NCI-H510A treated with DMSO at 0.1 percent for 48 hours (cell line): ENCODE results near the gene TDRD6.
"Not testable (repeated sequence)": the region's sequence is repeated elsewhere in the genome, so short reads cannot be mapped to it uniquely, and the experiment has no call there.

Source experiments
- DNase-seq: peaks from one replicate; lab custom pipeline; 2025; lab: John Stamatoyannopoulos, UW

TDRD6 gene

GRCh38 chr6:46744159-46744725 is 56.6 kb downstream of the TDRD6 start:
- not testable (repeated sequence) for DNase-seq

DNA sequence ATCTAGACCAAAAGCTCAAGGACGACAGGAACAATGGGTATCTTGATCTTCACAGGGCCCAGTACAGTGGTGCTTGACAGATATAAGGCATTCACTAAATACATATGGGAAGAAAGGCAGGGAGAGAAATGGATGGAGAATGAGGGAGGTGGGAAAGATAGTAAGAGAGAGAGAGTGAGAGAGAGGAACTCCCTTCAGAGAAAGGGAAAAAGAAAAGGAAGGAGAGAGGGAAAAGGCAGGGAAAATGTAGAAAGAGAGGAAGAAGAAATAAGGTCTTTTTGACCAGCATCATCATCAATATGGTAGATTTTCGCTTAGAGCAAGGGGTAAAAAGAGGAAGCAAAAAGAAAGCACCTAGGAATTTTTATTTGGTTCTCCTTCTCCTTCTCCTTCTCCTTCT is 58.3 kb downstream of the TDRD6 start:
- no peak for DNase-seq

GRCh38 chr6:46746696-46747095 is 59.0 kb downstream of the TDRD6 start, which contains the start of gene ANKRD66:
TSS of gene ANKRD66 (plus strand) at chr6:46746933. CDS start at chr6:46751949, 5,016 bp downstream.
- DNase-seq: peak; percentile 34

GRCh38 chr6:46748940-46749503 is 61.3 kb downstream of the TDRD6 start:
- no peak for DNase-seq

DNA sequence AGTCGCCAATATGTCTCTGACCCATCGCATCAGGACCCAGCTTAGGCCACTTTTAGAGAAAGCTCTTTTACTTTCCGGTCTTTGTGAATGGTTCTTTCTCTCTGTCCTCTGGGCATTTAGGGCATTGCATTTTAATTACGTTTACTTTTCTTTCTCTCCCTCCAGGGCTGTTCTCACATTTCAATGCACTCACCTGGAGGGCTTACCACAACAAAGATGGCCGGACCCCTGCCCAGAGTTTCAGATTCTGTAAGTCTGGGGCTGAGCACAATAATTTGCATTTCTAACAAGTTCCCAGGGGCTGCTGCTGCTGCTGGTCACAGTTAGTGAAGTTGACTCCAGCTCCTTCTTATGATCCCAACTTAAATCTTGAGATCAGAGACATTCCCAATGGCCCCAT is 62.0 kb downstream of the TDRD6 start:
- DNase-seq: no peak

DNA sequence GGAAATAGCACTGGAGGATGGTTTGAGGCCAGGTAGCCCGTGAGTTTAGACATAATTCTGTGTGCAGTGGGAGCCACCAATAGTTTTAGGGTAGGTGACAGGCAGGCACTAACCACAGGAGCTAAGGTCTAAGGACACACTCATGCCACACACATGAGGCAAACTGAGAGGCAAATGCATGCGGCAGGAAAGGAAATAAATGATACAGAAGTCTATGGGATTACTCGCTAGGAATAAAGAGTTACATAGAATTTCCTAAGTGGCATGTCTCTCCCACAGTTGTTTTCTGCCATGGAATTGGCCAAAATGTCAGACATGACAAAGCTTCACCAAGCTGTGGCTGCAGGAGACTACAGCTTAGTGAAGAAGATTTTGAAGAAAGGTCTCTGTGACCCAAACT is 64.0 kb downstream of the TDRD6 start:
- no peak for DNase-seq
